ENCODE data around the gene IGF2BP2. TPM values are rescaled to one million over a fixed set of nuclear protein-coding genes. Genes with fewer than 3 reads are reported as not detected.
"Not testable (repeated sequence)": the region's sequence is repeated elsewhere in the genome, so short reads cannot be mapped to it uniquely, and the experiment has no call there.

Gene IGF2BP2
- total RNA-seq, 1 donor from 2014 or later = 2.9 TPM

GRCh38 chr3:185788292-185788691, 36.5 kb downstream of the IGF2BP2 start:
- H3K4me1 ChIP-seq = no peaks in the 10 kb centered on the region
- no peak overlapping the region for H3K27ac ChIP-seq
- intact Hi-C loops (cut with DNase I) = no loop called here
- H3K4me3 ChIP-seq = no peak overlapping the region
- H3K36me3 ChIP-seq = no peaks in the 10 kb centered on the region
- no peak for DNase-seq (ENCODE audit: low spot score in 2 of 2)
- no peak for TF ChIP-seq CTCF (IDR thresholded peaks at IDR 0.05)
- no peaks in the 10 kb centered on the region for H3K9me3 ChIP-seq
- H3K27me3 ChIP-seq = no peaks in the 10 kb centered on the region

DNA sequence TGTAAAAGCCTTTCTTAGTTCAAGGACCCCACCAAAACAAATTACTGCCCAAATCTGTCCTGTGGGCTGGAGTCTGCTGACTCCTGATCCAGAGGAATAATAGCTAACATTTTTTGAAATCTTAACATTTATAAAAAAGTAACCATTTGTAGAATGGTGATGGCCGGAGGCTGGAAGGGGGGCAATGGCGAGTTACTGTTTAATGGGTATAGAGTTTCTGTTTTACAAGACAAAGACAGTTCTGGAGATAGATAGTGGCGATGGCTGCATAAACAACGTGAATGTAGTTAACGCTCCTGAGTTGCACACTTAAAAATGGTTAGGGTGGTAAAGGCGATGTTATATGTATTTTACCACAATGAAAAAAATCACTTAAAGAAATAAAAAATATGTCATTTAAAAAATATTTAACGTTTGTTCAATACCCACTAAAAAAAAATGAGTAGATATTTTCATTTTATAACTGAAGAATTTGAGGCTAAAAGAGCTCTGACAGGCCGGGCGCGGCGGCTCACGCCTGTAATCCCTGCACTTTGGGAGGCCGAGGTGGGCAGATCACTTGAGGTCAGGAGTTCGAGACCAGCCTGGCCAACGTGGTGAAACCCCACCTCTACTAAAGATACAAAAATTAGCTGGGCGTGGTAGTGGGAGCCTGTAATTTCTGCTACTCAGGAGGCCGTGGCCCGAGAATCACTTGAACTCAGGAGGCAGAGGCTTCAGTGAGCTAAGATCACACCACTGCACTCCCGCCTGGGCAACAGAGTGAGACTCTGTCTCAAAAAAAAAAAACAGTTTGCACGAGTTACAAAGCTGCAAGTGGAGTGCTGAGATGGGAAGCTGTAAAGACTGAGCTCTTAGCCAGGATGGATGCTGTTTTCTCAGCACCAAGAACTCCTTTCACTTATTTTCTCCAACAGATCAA, 37.6 kb downstream of the IGF2BP2 start:
- intact Hi-C loops (cut with DNase I) = no loop called here
- Histone ChIP-seq H3K9me3 (no peaks in the 10 kb centered on the region), H3K27me3 (no peaks in the 10 kb centered on the region), H3K36me3 (no peaks in the 10 kb centered on the region), H3K4me3 (no peak overlapping the region), H3K27ac (no peak overlapping the region), H3K4me1 (no peaks in the 10 kb centered on the region)
- no peak for TF ChIP-seq CTCF (IDR thresholded peaks at IDR 0.05)
- DNase-seq (ENCODE audit: low spot score in 2 of 2) = no peak

- H3K27ac ChIP-seq; H3K36me3 ChIP-seq; H3K4me1 ChIP-seq; H3K9me3 ChIP-seq; H3K27me3 ChIP-seq; DNase-seq (ENCODE audit: low spot score in 2 of 2); H3K4me3 ChIP-seq; intact Hi-C loops (cut with DNase I): not testable (repeated sequence)
Measured at GRCh38 chr3:185786258-185786657, 38.6 kb downstream of the IGF2BP2 start.

GRCh38 chr3:185784317-185784716, 40.5 kb downstream of the IGF2BP2 start:
- no peaks in the 10 kb centered on the region for H3K27me3 ChIP-seq
- no peak overlapping the region for H3K4me3 ChIP-seq
- no peak for TF ChIP-seq CTCF (IDR thresholded peaks at IDR 0.05)
- intact Hi-C loops (cut with DNase I) = no loop called here
- no peak overlapping the region for H3K27ac ChIP-seq
- no peaks in the 10 kb centered on the region for H3K9me3 ChIP-seq
- H3K4me1 ChIP-seq = no peaks in the 10 kb centered on the region
- no peak for DNase-seq (ENCODE audit: low spot score in 2 of 2)
- H3K36me3 ChIP-seq = no peaks in the 10 kb centered on the region

- Histone ChIP-seq H3K27me3 (no peaks in the 10 kb centered on the region), H3K36me3 (no peaks in the 10 kb centered on the region), H3K27ac (no peak overlapping the region), H3K4me1 (no peaks in the 10 kb centered on the region), H3K9me3 (no peaks in the 10 kb centered on the region), H3K4me3 (no peak overlapping the region)
- no peak for DNase-seq (ENCODE audit: low spot score in 2 of 2)
- no peak for TF ChIP-seq CTCF (IDR thresholded peaks at IDR 0.05)
- intact Hi-C loops (cut with DNase I) = no loop called here
Measured at GRCh38 chr3:185781759-185782158, 43.1 kb downstream of the IGF2BP2 start.

GRCh38 chr3:185779461-185779860, 45.4 kb downstream of the IGF2BP2 start:
- H3K4me3 ChIP-seq = no peak overlapping the region
- no peaks in the 10 kb centered on the region for H3K9me3 ChIP-seq
- no peak for DNase-seq (ENCODE audit: low spot score in 2 of 2)
- TF ChIP-seq CTCF (IDR thresholded peaks at IDR 0.05) = no peak
- no peaks in the 10 kb centered on the region for H3K4me1 ChIP-seq
- no peak overlapping the region for H3K27ac ChIP-seq
- intact Hi-C loops (cut with DNase I) = no loop called here
- H3K36me3 ChIP-seq = no peaks in the 10 kb centered on the region
- H3K27me3 ChIP-seq = no peaks in the 10 kb centered on the region
